Thyroid gland (tissue), 4 donors: ENCODE results near the gene MRPL33.

Experiments used
- POLR2A ChIP-seq, 2 donors: fragments of 450-650 bp; IDR thresholded peaks; one replicate each; pipeline ENCODE4 v1.6.1; 2017; ENCODE audit warnings: antibody characterized with exemption in 2 of 2, mild to moderate bottlenecking in 2 of 2, moderate library complexity in 1 of 2
- TF ChIP-seq, protein P1 (sequence below), 6 experiments: fragments of 200-600 bp in 3 of 6; fragments of 450-650 bp in 3 of 6; sonication (generic) in 3 of 6; IDR thresholded peaks; one replicate each; pipeline ENCODE4 v1.5.1; 2016 to 2019; ENCODE audit warnings: antibody characterized with exemption in 6 of 6, mild to moderate bottlenecking in 2 of 6, inconsistent platforms in 1 of 6, moderate library complexity in 1 of 6

DNA sequence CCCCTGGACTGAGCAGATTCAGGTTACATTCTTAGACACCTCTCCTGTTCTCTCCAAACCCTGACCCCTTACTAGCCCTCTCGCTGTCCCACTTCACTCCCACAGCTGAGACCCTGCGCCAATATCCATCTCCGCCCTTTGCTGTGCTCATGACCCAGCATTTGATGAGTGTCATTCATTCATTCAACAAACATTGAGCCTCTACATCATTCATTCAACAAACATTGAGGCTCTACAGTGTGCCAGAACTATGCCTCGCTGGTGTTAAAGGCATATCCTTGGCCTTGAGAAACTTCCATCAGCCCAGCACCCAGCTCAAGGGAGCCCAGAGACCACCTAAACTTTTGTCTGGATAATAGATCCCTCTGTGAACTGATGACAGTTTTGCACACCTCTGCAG is 41.9 kb upstream of the MRPL33 start:
- TF ChIP-seq, protein P1, sequence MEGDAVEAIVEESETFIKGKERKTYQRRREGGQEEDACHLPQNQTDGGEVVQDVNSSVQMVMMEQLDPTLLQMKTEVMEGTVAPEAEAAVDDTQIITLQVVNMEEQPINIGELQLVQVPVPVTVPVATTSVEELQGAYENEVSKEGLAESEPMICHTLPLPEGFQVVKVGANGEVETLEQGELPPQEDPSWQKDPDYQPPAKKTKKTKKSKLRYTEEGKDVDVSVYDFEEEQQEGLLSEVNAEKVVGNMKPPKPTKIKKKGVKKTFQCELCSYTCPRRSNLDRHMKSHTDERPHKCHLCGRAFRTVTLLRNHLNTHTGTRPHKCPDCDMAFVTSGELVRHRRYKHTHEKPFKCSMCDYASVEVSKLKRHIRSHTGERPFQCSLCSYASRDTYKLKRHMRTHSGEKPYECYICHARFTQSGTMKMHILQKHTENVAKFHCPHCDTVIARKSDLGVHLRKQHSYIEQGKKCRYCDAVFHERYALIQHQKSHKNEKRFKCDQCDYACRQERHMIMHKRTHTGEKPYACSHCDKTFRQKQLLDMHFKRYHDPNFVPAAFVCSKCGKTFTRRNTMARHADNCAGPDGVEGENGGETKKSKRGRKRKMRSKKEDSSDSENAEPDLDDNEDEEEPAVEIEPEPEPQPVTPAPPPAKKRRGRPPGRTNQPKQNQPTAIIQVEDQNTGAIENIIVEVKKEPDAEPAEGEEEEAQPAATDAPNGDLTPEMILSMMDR (IDR thresholded peaks at IDR 0.05) = no peak
- no peak for TF ChIP-seq POLR2A (IDR thresholded peaks at IDR 0.05)
